B cell (primary cell): Measurements from ENCODE around the gene TATDN3.

ENCODE experiments used
- CTCF ChIP-seq: fragments of 200-600 bp; IDR thresholded peaks from one replicate; pipeline ENCODE4 v1.8.0; 2022; ENCODE audit warnings: antibody characterized with exemption, mild to moderate bottlenecking
- EZH2 ChIP-seq: IDR thresholded peaks from 2 replicates; pipeline ENCODE4 v1.6.1; 2012; ENCODE audit warnings: borderline replicate concordance, low read depth, mild to moderate bottlenecking, moderate library complexity, low read length; ENCODE audit not compliant: insufficient read depth, poor library complexity, severe bottlenecking

- TF ChIP-seq CTCF, result no peak
- TF ChIP-seq EZH2, result no peak
Observed at GRCh38 chr1:212820969-212821368, 29.3 kb downstream of the TATDN3 start.
